MM.1S (cell line): Measurements from ENCODE around the gene CENPM.

Source experiments
- CTCF ChIP-seq: fragments of 300-600 bp; sonication (generic); IDR thresholded peaks from 2 replicates; pipeline ENCODE4 v1.5.1; 2016; ENCODE audit warnings: antibody characterized with exemption, low read length, mixed read lengths
- EZH2 ChIP-seq: fragments of 300-600 bp; sonication (generic); optimal IDR thresholded peaks from 2 replicates; pipeline ENCODE3; 2017; ENCODE audit warnings: low read depth, mild to moderate bottlenecking, antibody characterized with exemption, low read length, mixed read lengths
- EZH2phosphoT487 ChIP-seq: fragments of 300-600 bp; sonication (generic); IDR thresholded peaks from 2 replicates; pipeline ENCODE4 v1.6.1; 2018; ENCODE audit warnings: antibody characterized with exemption, low read length

GRCh38 chr22:41923595-41924276 lies 23.2 kb downstream of the CENPM start:
- TF ChIP-seq CTCF (no peak), EZH2 (no peak), EZH2phosphoT487 (no peak)
